ENCODE measurements around the gene LMBR1. TPM values are rescaled to one million over a fixed set of nuclear protein-coding genes. Genes with fewer than 3 reads are reported as not detected.

The LMBR1 gene
- total RNA-seq, 1 donor from 2014 or later: 49.7 TPM

DNA sequence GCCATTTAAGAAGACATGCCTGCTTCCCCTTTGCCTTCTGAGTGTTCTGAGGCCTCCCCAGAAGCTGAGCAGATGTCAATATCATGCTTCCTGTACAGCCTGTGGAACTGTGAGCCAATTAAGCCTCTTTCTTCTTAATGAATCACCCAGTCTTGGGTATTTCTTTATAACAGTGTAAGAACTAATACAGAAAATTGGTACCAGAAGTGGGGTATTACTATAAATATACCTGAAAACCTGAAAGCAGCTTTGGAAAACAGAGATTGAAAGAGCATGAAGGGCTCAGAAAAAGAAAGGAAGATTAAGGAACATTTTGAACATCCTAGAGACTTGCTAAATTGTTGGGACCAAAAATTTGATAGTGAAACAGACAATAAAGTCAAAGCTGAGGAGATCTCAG is 264.4 kb downstream of the LMBR1 start:
- Histone ChIP-seq H4K20me1 (ENCODE audit: insufficient read depth, low read length) (no peaks in the 10 kb centered on the region), H3K79me2 (ENCODE audit: insufficient read depth, low read length) (no peaks in the 10 kb centered on the region), H2AFZ (ENCODE audit: low read depth, low read length) (no peak overlapping the region), H3K9me3 (ENCODE audit: insufficient read depth, low read depth, low read length) (peaks cover 10% of the 10 kb centered on the region), H3K4me1 (ENCODE audit: insufficient read depth, low read length) (no peaks in the 10 kb centered on the region), H3K4me3 (ENCODE audit: insufficient read depth, low read depth, low read length) (no peak overlapping the region), H3K4me2 (ENCODE audit: low read length) (no peak overlapping the region), H3K27me3 (ENCODE audit: insufficient read depth, low read length) (no peaks in the 10 kb centered on the region), H3K27ac (ENCODE audit: low read depth, low read length) (no peak overlapping the region), H3K36me3 (ENCODE audit: insufficient read depth, low read length) (no peaks in the 10 kb centered on the region), H3K9ac (ENCODE audit: low read length) (no peak overlapping the region)
- TF ChIP-seq EZH2 (IDR thresholded peaks at IDR 0.05; ENCODE audit: insufficient read depth, low read length): no peak
- TF ChIP-seq, protein P1, sequence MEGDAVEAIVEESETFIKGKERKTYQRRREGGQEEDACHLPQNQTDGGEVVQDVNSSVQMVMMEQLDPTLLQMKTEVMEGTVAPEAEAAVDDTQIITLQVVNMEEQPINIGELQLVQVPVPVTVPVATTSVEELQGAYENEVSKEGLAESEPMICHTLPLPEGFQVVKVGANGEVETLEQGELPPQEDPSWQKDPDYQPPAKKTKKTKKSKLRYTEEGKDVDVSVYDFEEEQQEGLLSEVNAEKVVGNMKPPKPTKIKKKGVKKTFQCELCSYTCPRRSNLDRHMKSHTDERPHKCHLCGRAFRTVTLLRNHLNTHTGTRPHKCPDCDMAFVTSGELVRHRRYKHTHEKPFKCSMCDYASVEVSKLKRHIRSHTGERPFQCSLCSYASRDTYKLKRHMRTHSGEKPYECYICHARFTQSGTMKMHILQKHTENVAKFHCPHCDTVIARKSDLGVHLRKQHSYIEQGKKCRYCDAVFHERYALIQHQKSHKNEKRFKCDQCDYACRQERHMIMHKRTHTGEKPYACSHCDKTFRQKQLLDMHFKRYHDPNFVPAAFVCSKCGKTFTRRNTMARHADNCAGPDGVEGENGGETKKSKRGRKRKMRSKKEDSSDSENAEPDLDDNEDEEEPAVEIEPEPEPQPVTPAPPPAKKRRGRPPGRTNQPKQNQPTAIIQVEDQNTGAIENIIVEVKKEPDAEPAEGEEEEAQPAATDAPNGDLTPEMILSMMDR (IDR thresholded peaks at IDR 0.05; ENCODE audit: insufficient read depth, low read depth, low read length): no peak
- Mint-ChIP-seq H3K4me1 (ENCODE audit: low read depth, unreplicated experiment) (no peaks in the 10 kb centered on the region), H3K36me3 (ENCODE audit: low read depth, unreplicated experiment) (peaks cover 6% of the 10 kb centered on the region), H3K4me3 (ENCODE audit: unreplicated experiment) (no peak overlapping the region), H3K27ac (ENCODE audit: unreplicated experiment) (no peak overlapping the region), H3K27me3 (ENCODE audit: low read depth, unreplicated experiment) (no peaks in the 10 kb centered on the region), H3K9me3 (ENCODE audit: unreplicated experiment) (peaks cover 17% of the 10 kb centered on the region)
- no peak for FAIRE-seq
- no peak for DNase-seq (ENCODE audit: low read depth)

Other genes starting within 250 kb of the LMBR1 start
- 19.2 and 19.7 TPM in 2 replicates for gene NOM1, start 56.5 kb upstream of the LMBR1 start, total RNA-seq
- not detected in 2 replicates for gene MNX1, start 117.5 kb upstream of the LMBR1 start, total RNA-seq
- 73.7 and 76.9 TPM in 2 replicates for gene UBE3C, start 245.7 kb upstream of the LMBR1 start, total RNA-seq

All from astrocyte (in vitro differentiated cells and primary cell).